HepG2 (cell line): ENCODE measurements around the gene MAPK12. TPM values are rescaled to one million over a fixed set of nuclear protein-coding genes. Genes with fewer than 3 reads are reported as not detected.

Experiments used
- AKNA ChIP-seq: sonication (generic); formaldehyde crosslinking; IDR thresholded peaks from 2 replicates; pipeline ENCODE4 v1.4.0; 2020; ENCODE audit warnings: missing genetic modification reagents, borderline replicate concordance
- ASH2L ChIP-seq: fragments of 300-600, 200-600 bp; sonication (generic); IDR thresholded peaks from 2 replicates; pipeline ENCODE4 v1.7.0; 2017; ENCODE audit warnings: low read depth, mild to moderate bottlenecking, moderate library complexity, mixed read lengths, low read length; ENCODE audit not compliant: insufficient read length
- BCL3 ChIP-seq: sonication (generic); formaldehyde crosslinking; IDR thresholded peaks from 2 replicates; pipeline ENCODE4 v1.5.1; 2020; ENCODE audit warnings: mild to moderate bottlenecking, missing genetic modification reagents, moderate library complexity
- ESRRA ChIP-seq: sonication (generic); formaldehyde crosslinking; IDR thresholded peaks from 2 replicates; pipeline ENCODE4 v1.5.1; 2020; ENCODE audit warnings: mild to moderate bottlenecking, low read depth, missing genetic modification reagents
- FOXC1 ChIP-seq: sonication (generic); formaldehyde crosslinking; IDR thresholded peaks from 2 replicates; pipeline ENCODE4 v1.8.0; 2022; ENCODE audit warnings: mild to moderate bottlenecking, missing genetic modification reagents, borderline replicate concordance
- HDAC6 ChIP-seq: fragments of 200-600 bp; sonication (generic); IDR thresholded peaks from 2 replicates; pipeline ENCODE4 v1.7.0; 2017; ENCODE audit warnings: mild to moderate bottlenecking, antibody characterized with exemption, low read length, low read depth
- PAXIP1 ChIP-seq: sonication (generic); formaldehyde crosslinking; conservative IDR thresholded peaks from 2 replicates; pipeline ENCODE4 v1.4.0; 2020; ENCODE audit warnings: mild to moderate bottlenecking, missing genetic modification reagents, moderate library complexity
- SMYD3 ChIP-seq: sonication (generic); formaldehyde crosslinking; IDR thresholded peaks from 2 replicates; pipeline ENCODE4 v1.8.1; 2023; ENCODE audit warnings: mild to moderate bottlenecking, missing genetic modification reagents
- SNAPC4 ChIP-seq: sonication (generic); formaldehyde crosslinking; IDR thresholded peaks from 2 replicates; pipeline ENCODE4 v1.4.0; 2020; ENCODE audit warnings: mild to moderate bottlenecking, missing genetic modification reagents
- ZNF501 ChIP-seq: sonication (generic); formaldehyde crosslinking; IDR thresholded peaks from 2 replicates; pipeline ENCODE4 v1.5.1; 2020; ENCODE audit warnings: mild to moderate bottlenecking, moderate library complexity, missing genetic modification reagents
- ZNF530 ChIP-seq: sonication (generic); formaldehyde crosslinking; IDR thresholded peaks from 2 replicates; pipeline ENCODE4 v1.5.0; 2020; ENCODE audit warnings: low read depth, mild to moderate bottlenecking, missing genetic modification reagents
- polyA plus RNA-seq, 8 experiments: library from polyadenylated mRNA; depleted of rRNA in 3 of 8; stranded (reverse) in 7 of 8; unstranded in 1 of 8; fragments of >200 nt; fragmentation: Illumina TruSeq in 4 of 8; extraction: Trizol in 4 of 8; gene quantifications; 2 replicates each; pipeline versions ENCODE4 v1.2.1 to v1.2.3, GENCODE V29; 2011 to 2016; ENCODE audit warnings: low read depth in 4 of 8, missing spikeins in 1 of 8, mixed read lengths in 1 of 8; ENCODE audit not compliant: insufficient read depth in 1 of 8
- total RNA-seq, 5 experiments: library from RNA; depleted of rRNA; stranded (reverse); fragments of >200 nt; fragmentation: Illumina TruSeq; extraction: Trizol; gene quantifications; 2 replicates each; pipeline ENCODE4 v1.2.3, GENCODE V29; 2016; ENCODE audit warnings: low read depth in 1 of 5

Gene MAPK12
- total and polyA plus RNA-seq, 2 of the 13 experiments (the other 11 are each of a cell fraction or from before 2014, with no cell fraction given) = 22.2 to 23.3 TPM

- TF ChIP-seq PAXIP1 = peak; percentile 91
- no peak for TF ChIP-seq HDAC6
- peak; percentile 48; the same call in 1 of the 2 replicates for TF ChIP-seq FOXC1 (CRISPR knock-in tag)
- peak; percentile 74 for TF ChIP-seq ESRRA (CRISPR knock-in tag)
- no peak for TF ChIP-seq ZNF530 (CRISPR knock-in tag)
- no peak for TF ChIP-seq ASH2L
- no peak for TF ChIP-seq AKNA (CRISPR knock-in tag)
- TF ChIP-seq SNAPC4 (CRISPR knock-in tag) = no peak
- TF ChIP-seq SMYD3 (CRISPR knock-in tag) = peak; percentile 41; the same call in 1 of the 2 replicates
- TF ChIP-seq ZNF501 (CRISPR knock-in tag) = peak; percentile 86
- peak; percentile 70 for TF ChIP-seq BCL3
These were observed 32.2 kb upstream of the MAPK12 start (continued) for GRCh38 chr22:50293441-50294318.
